GM23338 (cell line): ENCODE data around the gene RBKS. TPM values are rescaled to one million over a fixed set of nuclear protein-coding genes. Genes with fewer than 3 reads are reported as not detected.

Experiments used
- ATAC-seq: fragments of 200-7000 bp; cut with Tn5 transposase; 3 replicates; pipeline ENCODE4 v1.9.1; 2020
- DNase-seq: peaks from one replicate; pipeline ENCODE4 v3.0.0-alpha.2; 2015; ENCODE audit warnings: low spot score
- H2AFZ ChIP-seq: fragments of 200-600 bp; sonication (generic); 2 replicates; pipeline ENCODE4 v1.8.0; 2016; ENCODE audit warnings: antibody characterized with exemption, mild to moderate bottlenecking, moderate library complexity
- H3F3A ChIP-seq: fragments of 200-600 bp; sonication (generic); replicated peaks from 2 replicates; pipeline ENCODE4 v1.8.0; 2017; ENCODE audit warnings: antibody characterized with exemption, mixed run types, low read depth
- H3K27ac ChIP-seq: fragments of 200-600 bp; sonication (generic); 2 replicates; pipeline ENCODE4 v1.6.1; 2016; ENCODE audit warnings: low read depth
- H3K27me3 ChIP-seq: fragments of 200-600 bp; sonication (generic); 2 replicates; pipeline ENCODE4 v1.8.0; 2016; ENCODE audit warnings: mild to moderate bottlenecking, mixed run types, moderate library complexity; ENCODE audit not compliant: insufficient read depth
- H3K36me3 ChIP-seq: fragments of 200-600 bp; sonication (generic); 2 replicates; pipeline ENCODE4 v1.8.0; 2016; ENCODE audit warnings: mild to moderate bottlenecking; ENCODE audit not compliant: insufficient read depth
- H3K4me1 ChIP-seq: fragments of 200-600 bp; sonication (generic); 2 replicates; pipeline ENCODE4 v1.8.0; 2016; ENCODE audit warnings: mild to moderate bottlenecking, moderate library complexity; ENCODE audit not compliant: insufficient read depth
- H3K4me2 ChIP-seq: fragments of 200-600 bp; sonication (generic); 2 replicates; pipeline ENCODE4 v1.7.1; 2017; ENCODE audit warnings: mixed run types
- H3K4me3 ChIP-seq: fragments of 200-600 bp; sonication (generic); 2 replicates; pipeline ENCODE4 v1.6.1; 2016; ENCODE audit warnings: mixed run types
- H3K79me2 ChIP-seq: fragments of 200-600 bp; sonication (generic); replicated peaks from 2 replicates; pipeline ENCODE4 v1.8.0; 2017; ENCODE audit warnings: mild to moderate bottlenecking; ENCODE audit not compliant: insufficient read depth
- H3K9me2 ChIP-seq: fragments of 200-600 bp; sonication (generic); 2 replicates; pipeline ENCODE4 v1.8.0; 2017; ENCODE audit not compliant: insufficient read depth
- H4K20me1 ChIP-seq: fragments of 200-600 bp; sonication (generic); replicated peaks from 2 replicates; pipeline ENCODE4 v1.8.0; 2017; ENCODE audit warnings: mild to moderate bottlenecking; ENCODE audit not compliant: insufficient read depth
- H3K27ac Mint-ChIP-seq: 2 replicates; pipeline ENCODE4 v1.8.0; 2020; ENCODE audit warnings: inconsistent platforms, mild to moderate bottlenecking, moderate library complexity, mixed read lengths
- H3K27me3 Mint-ChIP-seq: 3 replicates; pipeline ENCODE4 v1.8.0; 2022; ENCODE audit warnings: low read depth, mild to moderate bottlenecking, moderate library complexity, mixed read lengths, inconsistent platforms; ENCODE audit not compliant: insufficient read depth, poor library complexity
- H3K36me3 Mint-ChIP-seq: 3 replicates; pipeline ENCODE4 v1.8.0; 2021; ENCODE audit warnings: low read depth, mild to moderate bottlenecking, inconsistent platforms, moderate library complexity, mixed read lengths
- H3K4me1 Mint-ChIP-seq: 3 replicates; pipeline ENCODE4 v1.8.0; 2020; ENCODE audit warnings: mild to moderate bottlenecking, inconsistent platforms, mixed read lengths
- H3K4me3 Mint-ChIP-seq: 3 replicates; pipeline ENCODE4 v1.8.0; 2021; ENCODE audit warnings: moderate library complexity, mild to moderate bottlenecking, inconsistent platforms, mixed read lengths
- H3K9me3 Mint-ChIP-seq: 3 replicates; pipeline ENCODE4 v1.8.0; 2020; ENCODE audit warnings: moderate library complexity, mild to moderate bottlenecking, inconsistent platforms, mixed read lengths
- CTCF ChIP-seq, 2 experiments: fragments of 200-600 bp in 1 of 2; sonication (generic) in 1 of 2; conservative IDR thresholded peaks; 2 replicates each; pipeline versions ENCODE4 v1.5.1 to v1.6.1; 2016 to 2017; ENCODE audit warnings: antibody characterized with exemption in 2 of 2, low read depth in 2 of 2, mild to moderate bottlenecking in 2 of 2, moderate library complexity in 1 of 2
- EZH2 ChIP-seq: fragments of 200-600 bp; sonication (generic); IDR thresholded peaks from one replicate; pipeline ENCODE4 v1.8.0; 2017; ENCODE audit warnings: antibody characterized with exemption, mild to moderate bottlenecking, low read depth; ENCODE audit not compliant: unreplicated experiment
- EZH2phosphoT487 ChIP-seq: fragments of 200-600 bp; sonication (generic); IDR thresholded peaks from one replicate; pipeline ENCODE4 v1.8.1; 2018; ENCODE audit warnings: antibody characterized with exemption; ENCODE audit not compliant: unreplicated experiment
- JUNB ChIP-seq: IDR thresholded peaks from one replicate; pipeline ENCODE4 v1.6.1; 2016; ENCODE audit warnings: antibody characterized with exemption; ENCODE audit not compliant: unreplicated experiment
- NANOG ChIP-seq: IDR thresholded peaks from 2 replicates; pipeline ENCODE4 v1.6.1; 2016; ENCODE audit warnings: antibody characterized with exemption, borderline replicate concordance
- POLR2AphosphoS5 ChIP-seq: IDR thresholded peaks from 2 replicates; pipeline ENCODE4 v1.6.1; 2016; ENCODE audit warnings: antibody characterized with exemption, low read depth
- STAT1 ChIP-seq: IDR thresholded peaks from one replicate; pipeline ENCODE4 v1.6.1; 2016; ENCODE audit warnings: antibody characterized with exemption; ENCODE audit not compliant: unreplicated experiment
- ZNF114 ChIP-seq: fragments of 250-450 bp; sonication (Bioruptor Pico); IDR thresholded peaks from 2 replicates; pipeline ENCODE4 v1.5.0; 2020; ENCODE audit warnings: mild to moderate bottlenecking, moderate library complexity
- ZNF462 ChIP-seq: fragments of 250-450 bp; sonication (Bioruptor Pico); IDR thresholded peaks from 2 replicates; pipeline ENCODE4 v1.5.0; 2020; ENCODE audit warnings: mild to moderate bottlenecking, moderate library complexity
- polyA plus RNA-seq: library from polyadenylated mRNA; unstranded; fragments of >200 nt; fragmentation: Nextera tagmentation; extraction: Ambion mirVana; gene quantifications from 2 replicates; pipeline ENCODE4 v1.2.1, GENCODE V29; 2016
- total RNA-seq: library from RNA; depleted of rRNA; stranded (reverse); fragments of >200 nt; shearing (Covaris generic); gene quantifications from 2 replicates; pipeline ENCODE4 v1.2.3, GENCODE V29; 2014

Gene RBKS
- total and polyA plus RNA-seq, 2 experiments from 2014 or later = 1.3 to 1.5 TPM

- no peak for TF ChIP-seq ZNF462 (CRISPR knock-in tag)
- TF ChIP-seq EZH2 = no peak
- no peak for TF ChIP-seq POLR2AphosphoS5
- no peak for TF ChIP-seq JUNB
- TF ChIP-seq NANOG = no peak
- TF ChIP-seq ZNF114 (CRISPR knock-in tag) = no peak
- no peak for TF ChIP-seq EZH2phosphoT487
- no peak for TF ChIP-seq STAT1
Measured at GRCh38 chr2:27849558-27850205, 40.5 kb downstream of the RBKS start (continued).

GRCh38 chr2:27847333-27847732 is 42.9 kb downstream of the RBKS start:
- Mint-ChIP-seq H3K9me3 (no peaks in the 10 kb centered on the region), H3K36me3 (no peaks in the 10 kb centered on the region), H3K27me3 (no peaks in the 10 kb centered on the region), H3K4me3 (no peak overlapping the region), H3K4me1 (no peaks in the 10 kb centered on the region), H3K27ac (no peak overlapping the region)
- Histone ChIP-seq H3K4me3 (no peak overlapping the region), H3K27ac (no peak overlapping the region), H4K20me1 (no peaks in the 10 kb centered on the region), H3K4me2 (no peak overlapping the region), H3K9me2 (no peaks in the 10 kb centered on the region), H3K79me2 (no peaks in the 10 kb centered on the region), H3F3A (no peaks in the 10 kb centered on the region), H3K4me1 (no peaks in the 10 kb centered on the region), H3K36me3 (no peaks in the 10 kb centered on the region), H3K27me3 (no peaks in the 10 kb centered on the region), H2AFZ (no peak overlapping the region)
- DNase-seq (no peak), ATAC-seq (no peak)
- no peak for TF ChIP-seq CTCF (conservative IDR thresholded peaks at IDR 0.05; ENCODE audit: low read depth in 2 of 2)
